HG03521 (cell line): Measurements from ENCODE around the gene ZBTB16.

Experiments used
- ATAC-seq: cut with Tn5 transposase; IDR thresholded peaks from one replicate; pipeline ENCODE4 v1.9.1; 2021; ENCODE audit warnings: mild to moderate bottlenecking, moderate library complexity; ENCODE audit not compliant: unreplicated experiment

Gene ZBTB16

DNA sequence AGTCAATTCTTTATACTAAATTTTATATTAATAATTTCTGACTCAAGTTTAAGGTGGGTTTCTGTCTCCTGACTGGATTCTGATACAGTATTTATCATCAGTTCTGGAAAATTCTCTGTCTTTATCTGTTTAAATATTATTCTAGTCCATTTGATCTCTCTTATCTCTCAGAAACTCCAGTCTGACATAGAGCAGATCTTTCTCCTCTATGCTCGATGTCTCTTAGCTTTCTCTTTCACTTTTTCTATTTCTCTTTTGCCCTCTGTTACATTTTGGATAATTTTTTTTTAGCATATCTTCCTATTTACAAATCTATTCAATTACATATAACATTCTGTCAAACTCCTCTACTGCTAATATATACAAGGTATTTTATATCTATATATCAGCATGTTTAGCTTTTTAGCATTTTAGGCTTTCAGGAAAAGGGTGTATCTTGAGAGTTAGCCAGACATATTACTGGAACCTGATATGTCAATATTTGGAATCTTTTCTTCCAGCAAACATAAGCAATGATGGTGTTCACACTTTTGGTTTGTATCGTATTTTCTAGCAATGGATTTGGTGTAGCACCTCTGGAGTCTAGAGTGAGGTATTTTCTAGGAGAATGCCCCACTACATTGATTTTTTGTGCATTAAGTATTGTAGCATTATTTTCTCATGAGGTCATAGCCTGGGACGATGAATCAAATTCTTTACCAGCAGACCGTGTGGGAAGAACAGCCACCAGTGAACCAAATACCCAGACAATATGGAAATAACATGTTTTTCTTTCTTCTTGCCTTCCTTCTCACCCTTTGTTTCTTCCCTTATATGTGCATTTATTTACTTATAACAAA, 232.6 kb downstream of the ZBTB16 start:
- no peak for ATAC-seq

DNA sequence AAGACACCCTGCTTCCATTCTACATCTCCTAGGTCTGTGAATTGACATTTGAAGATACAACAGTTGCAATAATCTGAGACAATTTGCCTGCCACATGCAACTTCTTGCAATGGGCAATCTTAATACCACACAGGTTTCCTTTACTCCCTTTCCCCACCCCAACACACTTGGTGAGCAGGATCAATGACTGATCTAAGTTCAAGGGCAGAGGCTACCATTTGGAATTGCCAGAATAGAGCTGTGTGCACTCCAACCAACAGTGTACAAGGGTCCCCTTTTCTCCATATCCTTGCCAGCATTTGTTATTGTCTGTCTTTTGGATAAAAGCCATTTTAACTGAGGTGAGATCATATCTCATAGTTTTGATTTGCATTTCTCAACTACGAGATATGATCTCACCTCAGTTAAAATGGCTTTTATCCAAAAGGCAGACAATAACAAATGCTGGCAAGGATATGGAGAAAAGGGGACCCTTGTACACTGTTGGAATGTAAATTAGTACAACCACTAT, 233.7 kb downstream of the ZBTB16 start:
- ATAC-seq, result no peak

- ATAC-seq, result no peak
Observed at GRCh38 chr11:114295676-114296604, 236.4 kb downstream of the ZBTB16 start, which contains the start of gene NNMT. NNMT (plus strand) TSS chr11:114296399; CDS start chr11:114296557, 158 bp downstream.

GRCh38 chr11:114296605-114297372, 237.3 kb downstream of the ZBTB16 start:
- no peak for ATAC-seq

GRCh38 chr11:114297806-114298709, 238.5 kb downstream of the ZBTB16 start:
- no peak for ATAC-seq

- no peak for ATAC-seq
Observed at GRCh38 chr11:114298710-114299109, 239.2 kb downstream of the ZBTB16 start.
